Nephron (organoid): ENCODE data around the gene GOPC.
A peak's percentile ranks its signal among the peaks of the same experiment; 100 is the strongest.

Source experiments
- H3K27ac Mint-ChIP-seq, 3 experiments: 2 replicates each; pipeline ENCODE4 v1.8.0; 2020; ENCODE audit warnings: mixed read lengths in 3 of 3, mild to moderate bottlenecking in 2 of 3, moderate library complexity in 1 of 3
- H3K27me3 Mint-ChIP-seq: 2 replicates; pipeline ENCODE4 v1.8.0; 2021; ENCODE audit warnings: low read depth, mild to moderate bottlenecking, moderate library complexity, mixed read lengths
- H3K36me3 Mint-ChIP-seq: 2 replicates; pipeline ENCODE4 v1.8.0; 2020; ENCODE audit warnings: low read depth, mixed read lengths
- H3K4me1 Mint-ChIP-seq: 2 replicates; pipeline ENCODE4 v1.8.0; 2020; ENCODE audit warnings: mixed read lengths
- H3K4me3 Mint-ChIP-seq, 3 experiments: 2 replicates each; pipeline ENCODE4 v1.8.0; 2020; ENCODE audit warnings: mild to moderate bottlenecking in 3 of 3, mixed read lengths in 3 of 3, moderate library complexity in 2 of 3
- H3K9me3 Mint-ChIP-seq: 2 replicates; pipeline ENCODE4 v1.8.0; 2020; ENCODE audit warnings: mixed read lengths
- CTCF ChIP-seq, 3 experiments: fragments of 200-600 bp; sonication (generic); IDR thresholded peaks; one replicate each; pipeline ENCODE4 v1.5.0; 2021; ENCODE audit warnings: antibody characterized with exemption in 3 of 3; ENCODE audit not compliant: unreplicated experiment in 3 of 3

GOPC gene

GRCh38 chr6:117550078-117550600, 52.2 kb downstream of the GOPC start:
- H3K27ac Mint-ChIP-seq, result no peak overlapping the region

GRCh38 chr6:117549611-117550010, 52.7 kb downstream of the GOPC start:
- no peak for TF ChIP-seq CTCF (IDR thresholded peaks at IDR 0.05; ENCODE audit: unreplicated experiment in 3 of 3)
- peak overlapping the region in 1 of 3 experiments; percentile 59 for H3K27ac Mint-ChIP-seq
- H3K9me3 Mint-ChIP-seq, result no peaks in the 10 kb centered on the region
- H3K27me3 Mint-ChIP-seq, result no peaks in the 10 kb centered on the region
- no peak overlapping the region for H3K4me3 Mint-ChIP-seq
- H3K36me3 Mint-ChIP-seq, result peaks cover 4% of the 10 kb centered on the region
- H3K4me1 Mint-ChIP-seq, result peaks cover 7% of the 10 kb centered on the region

More at GRCh38 chr6:117550078-117550600, 52.2 kb downstream of the GOPC start:
- Mint-ChIP-seq H3K27me3 (no peaks in the 10 kb centered on the region), H3K4me3 (no peak overlapping the region), H3K9me3 (no peaks in the 10 kb centered on the region), H3K4me1 (peaks cover 7% of the 10 kb centered on the region), H3K36me3 (peaks cover 4% of the 10 kb centered on the region)
- TF ChIP-seq CTCF (IDR thresholded peaks at IDR 0.05; ENCODE audit: unreplicated experiment in 3 of 3), result no peak

- Mint-ChIP-seq H3K9me3 (no peaks in the 10 kb centered on the region), H3K27me3 (no peaks in the 10 kb centered on the region), H3K4me3 (no peak overlapping the region), H3K36me3 (peaks cover 4% of the 10 kb centered on the region), H3K4me1 (peaks cover 7% of the 10 kb centered on the region), H3K27ac (peak overlapping the region in 2 of 3 experiments; percentile 28 to 59)
- no peak for TF ChIP-seq CTCF (IDR thresholded peaks at IDR 0.05; ENCODE audit: unreplicated experiment in 3 of 3)
These were observed 53.5 kb downstream of the GOPC start for GRCh38 chr6:117548797-117549301.

- Mint-ChIP-seq H3K9me3 (no peaks in the 10 kb centered on the region), H3K27me3 (no peaks in the 10 kb centered on the region), H3K4me1 (peaks cover 7% of the 10 kb centered on the region), H3K4me3 (no peak overlapping the region), H3K27ac (no peak overlapping the region), H3K36me3 (peaks cover 4% of the 10 kb centered on the region)
- no peak for TF ChIP-seq CTCF (IDR thresholded peaks at IDR 0.05; ENCODE audit: unreplicated experiment in 3 of 3)
These were observed 54.4 kb downstream of the GOPC start for GRCh38 chr6:117547688-117548621.

- H3K4me3 Mint-ChIP-seq, result no peak overlapping the region
These were observed 55.6 kb downstream of the GOPC start for GRCh38 chr6:117546674-117547073.

More at GRCh38 chr6:117546674-117547073, 55.6 kb downstream of the GOPC start:
- TF ChIP-seq CTCF (IDR thresholded peaks at IDR 0.05; ENCODE audit: unreplicated experiment in 3 of 3), result no peak
- peaks cover 7% of the 10 kb centered on the region for H3K4me1 Mint-ChIP-seq
- H3K27ac Mint-ChIP-seq, result no peak overlapping the region
- H3K36me3 Mint-ChIP-seq, result peaks cover 4% of the 10 kb centered on the region
- H3K27me3 Mint-ChIP-seq, result no peaks in the 10 kb centered on the region
- no peaks in the 10 kb centered on the region for H3K9me3 Mint-ChIP-seq
